Kidney tubule cell (primary cell): ENCODE data around the gene ARMC6.

Source experiments
- DNase-seq: peaks from one replicate; pipeline ENCODE4 v3.0.0-alpha.2; 2018; ENCODE audit warnings: low spot score

Gene ARMC6

DNA sequence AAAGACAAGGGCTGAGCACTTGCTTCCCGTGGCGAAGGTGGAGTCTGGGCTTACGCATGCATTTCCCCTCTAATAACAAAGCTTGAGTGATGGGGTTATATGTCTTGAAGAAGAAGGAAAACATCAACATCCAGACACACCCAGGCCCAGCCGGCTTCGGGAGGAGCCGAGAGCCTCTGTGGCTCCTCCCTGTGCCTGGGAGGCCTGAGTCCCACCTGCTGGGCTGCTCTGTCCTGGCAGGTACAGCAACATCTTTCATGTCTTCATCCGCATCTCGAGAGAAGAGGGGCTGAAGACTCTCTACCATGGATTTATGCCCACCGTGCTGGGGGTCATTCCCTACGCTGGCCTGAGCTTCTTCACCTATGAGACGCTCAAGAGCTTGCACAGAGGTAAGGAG, 74.3 kb downstream of the ARMC6 start:
- no peak for DNase-seq
